Liver (tissue), 3 donors: ENCODE measurements around the gene GLE1.

ENCODE experiments used
- CTCF ChIP-seq: fragments of 150-350 bp; IDR thresholded peaks from 2 replicates; pipeline ENCODE4 v1.5.1; 2017; ENCODE audit warnings: improper control_type of control experiment, low read depth, low read length; ENCODE audit not compliant: missing input control
- NR2F2 ChIP-seq: IDR thresholded peaks from 2 replicates; pipeline ENCODE4 v1.6.1; 2016; ENCODE audit warnings: antibody characterized with exemption
- RAD21 ChIP-seq, 2 donors: IDR thresholded peaks; 2 replicates each; pipeline ENCODE4 v1.6.1; 2016; ENCODE audit warnings: antibody characterized with exemption in 2 of 2, mild to moderate bottlenecking in 2 of 2
- REST ChIP-seq: IDR thresholded peaks from 2 replicates; pipeline ENCODE4 v1.6.1; 2016; ENCODE audit warnings: antibody characterized with exemption, mild to moderate bottlenecking
- YY1 ChIP-seq: IDR thresholded peaks from 2 replicates; pipeline ENCODE4 v1.6.1; 2016; ENCODE audit warnings: antibody characterized with exemption, mild to moderate bottlenecking
- TF ChIP-seq, protein P1 (sequence below): IDR thresholded peaks from 2 replicates; pipeline ENCODE4 v1.6.1; 2016; ENCODE audit warnings: antibody characterized with exemption
- donor health status: healthy.
- donor health status: healthy.

DNA sequence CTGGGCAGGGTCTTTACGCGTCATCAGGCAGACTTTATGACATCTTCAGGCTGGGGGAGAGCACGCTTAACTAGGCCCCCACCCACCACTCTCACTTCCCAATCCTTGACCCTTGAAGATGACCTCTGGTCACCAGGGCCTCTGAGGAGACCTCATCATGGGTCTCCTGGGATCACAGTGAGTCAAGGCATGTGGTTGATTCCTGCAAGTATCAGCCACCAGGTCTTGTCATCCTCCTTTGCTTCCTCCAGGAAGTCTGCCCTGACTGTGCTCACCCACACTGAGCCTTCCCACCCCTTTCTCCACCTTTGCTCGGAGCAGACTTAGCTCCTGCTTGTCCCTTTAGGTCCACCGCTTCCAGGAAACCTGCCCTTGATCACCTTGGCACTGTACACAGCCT lies 31.4 kb upstream of the GLE1 start:
- no peak for TF ChIP-seq NR2F2
- TF ChIP-seq CTCF: no peak
- TF ChIP-seq YY1: no peak
- no peak for TF ChIP-seq REST
- no peak for TF ChIP-seq RAD21 (IDR thresholded peaks at IDR 0.05)
- TF ChIP-seq, protein P1, sequence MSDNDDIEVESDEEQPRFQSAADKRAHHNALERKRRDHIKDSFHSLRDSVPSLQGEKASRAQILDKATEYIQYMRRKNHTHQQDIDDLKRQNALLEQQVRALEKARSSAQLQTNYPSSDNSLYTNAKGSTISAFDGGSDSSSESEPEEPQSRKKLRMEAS: no peak
